ENCODE data around the gene PSMC2.
"Not testable (repeated sequence)": the region's sequence is repeated elsewhere in the genome, so short reads cannot be mapped to it uniquely, and the experiment has no call there.

Gene PSMC2

DNA sequence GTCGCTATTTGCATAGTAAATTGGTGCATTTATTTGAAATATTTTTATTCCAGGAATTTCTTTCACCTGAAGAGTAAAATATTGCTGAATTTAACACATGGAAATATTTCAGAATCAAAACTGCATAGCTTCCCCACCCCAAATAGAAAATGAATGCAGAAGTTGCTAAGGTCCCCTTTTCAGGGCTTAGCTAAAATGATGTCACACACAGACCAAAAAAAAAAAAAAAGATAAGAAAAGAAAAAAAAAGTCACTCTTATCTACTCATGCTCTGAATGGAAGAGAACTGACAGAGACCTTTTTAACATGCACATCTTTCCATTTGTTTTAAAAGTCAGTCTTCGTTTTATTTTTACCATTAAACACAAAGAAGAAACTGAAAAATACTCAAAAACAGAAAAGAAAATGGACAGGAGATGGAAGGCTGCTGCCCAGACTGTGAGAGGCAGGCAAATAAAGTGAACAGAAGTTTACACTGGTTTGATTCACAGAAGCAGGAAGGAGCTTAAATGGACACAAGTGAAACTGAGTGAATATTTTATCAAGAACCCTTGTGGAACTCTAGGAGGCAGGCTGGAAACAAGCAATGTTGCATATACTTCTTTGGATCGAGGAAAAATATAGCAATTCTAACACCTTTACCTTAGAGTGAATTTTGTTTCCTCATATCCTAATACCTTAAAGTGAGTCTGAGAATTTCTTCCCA, 32.0 kb downstream of the PSMC2 start:
- DNase-seq (ENCODE audit: low spot score) = no peak

DNA sequence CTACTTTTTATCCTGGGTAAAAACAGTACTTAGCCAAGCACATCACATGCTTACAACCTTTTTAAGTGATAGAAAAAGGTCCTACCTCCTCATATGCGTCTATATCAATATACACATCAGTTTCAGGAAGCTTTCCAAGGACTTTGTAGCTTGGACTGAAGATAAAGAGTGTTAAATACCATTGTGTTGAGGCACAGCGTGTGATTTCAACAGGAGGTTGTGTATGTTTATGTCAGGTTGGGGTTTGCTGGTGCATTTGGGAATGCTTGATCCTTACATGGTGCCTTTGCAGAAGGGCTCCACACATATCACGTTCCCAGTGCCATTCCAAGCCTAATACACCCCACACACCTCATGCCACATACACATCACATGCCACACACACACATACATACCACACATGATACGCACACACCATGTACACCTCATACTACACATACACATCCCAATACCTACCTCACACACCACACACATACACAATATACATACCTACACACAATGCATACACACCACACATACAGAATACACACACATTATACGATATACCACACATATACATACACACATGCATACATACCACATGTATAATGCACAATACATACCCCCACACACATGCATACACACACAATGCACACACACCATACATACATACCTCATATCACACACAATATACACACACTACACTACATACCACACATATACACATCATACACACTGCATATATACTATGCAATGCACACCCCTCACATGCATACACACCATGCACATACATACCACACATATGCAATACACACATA, 33.1 kb downstream of the PSMC2 start:
- no peak for DNase-seq (ENCODE audit: low spot score)

DNA sequence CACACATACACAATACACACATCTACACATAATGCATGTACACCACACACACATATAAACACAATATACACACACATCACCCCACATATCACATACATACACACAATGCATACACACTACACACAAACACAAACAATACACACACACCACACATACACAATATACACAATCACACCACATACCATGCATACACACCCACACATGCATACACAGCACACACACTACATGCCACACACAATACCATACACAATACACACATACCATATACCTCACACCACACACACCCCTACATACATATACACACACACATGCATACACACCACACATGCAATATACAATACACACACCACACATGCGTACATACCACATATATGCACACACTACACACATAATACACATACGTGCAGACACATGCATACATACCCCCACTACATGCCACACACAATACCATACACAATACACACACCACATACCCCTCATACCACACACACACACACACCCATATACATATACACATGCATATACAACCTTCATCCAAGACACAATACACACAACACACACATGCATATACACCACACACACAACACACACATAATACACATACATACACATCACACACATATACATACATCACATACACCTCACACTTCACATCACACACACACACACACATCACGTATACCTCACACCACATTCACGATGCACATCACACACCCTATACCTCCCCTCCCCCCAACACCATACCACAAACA, 34.0 kb downstream of the PSMC2 start:
- no peak for DNase-seq (ENCODE audit: low spot score)

DNA sequence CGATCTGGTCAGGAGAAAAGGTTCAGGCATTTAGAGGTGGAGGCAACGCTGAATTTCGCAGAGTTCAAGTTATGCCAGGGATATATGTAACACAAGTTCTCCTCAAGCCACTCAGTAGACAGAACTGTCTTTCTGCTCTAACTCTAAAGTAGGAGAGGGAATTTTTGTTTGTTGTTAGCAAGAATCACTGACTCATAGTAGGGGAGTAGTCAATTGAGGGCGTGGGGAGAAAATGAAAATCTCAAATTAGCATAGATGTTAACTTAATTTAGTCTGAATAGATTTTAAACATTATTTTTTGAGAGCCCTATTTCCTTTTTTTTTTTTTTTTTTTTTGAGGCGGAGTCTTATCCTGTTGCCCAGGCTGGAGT, 34.6 kb downstream of the PSMC2 start:
- DNase-seq (ENCODE audit: low spot score) = no peak

DNA sequence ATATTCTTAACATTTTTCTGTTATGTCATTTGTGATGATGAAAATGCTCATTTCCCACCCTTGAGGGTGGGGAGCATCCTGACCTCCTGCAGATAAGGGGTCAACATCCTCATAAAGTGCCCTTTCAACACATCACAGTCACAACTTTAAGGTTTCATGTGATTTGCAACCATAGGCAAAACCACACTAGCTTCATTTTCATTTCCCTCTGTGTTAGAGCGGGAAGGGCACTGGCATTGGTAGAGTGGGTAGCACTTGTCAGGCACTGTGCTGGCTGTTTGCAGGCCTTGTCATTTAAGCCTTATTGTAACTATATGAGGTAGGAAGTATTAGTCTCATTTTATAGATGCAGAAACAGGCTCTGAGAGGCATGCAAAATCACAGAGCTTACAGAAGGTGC, 39.8 kb downstream of the PSMC2 start:
- no peak for DNase-seq (ENCODE audit: low spot score)

DNA sequence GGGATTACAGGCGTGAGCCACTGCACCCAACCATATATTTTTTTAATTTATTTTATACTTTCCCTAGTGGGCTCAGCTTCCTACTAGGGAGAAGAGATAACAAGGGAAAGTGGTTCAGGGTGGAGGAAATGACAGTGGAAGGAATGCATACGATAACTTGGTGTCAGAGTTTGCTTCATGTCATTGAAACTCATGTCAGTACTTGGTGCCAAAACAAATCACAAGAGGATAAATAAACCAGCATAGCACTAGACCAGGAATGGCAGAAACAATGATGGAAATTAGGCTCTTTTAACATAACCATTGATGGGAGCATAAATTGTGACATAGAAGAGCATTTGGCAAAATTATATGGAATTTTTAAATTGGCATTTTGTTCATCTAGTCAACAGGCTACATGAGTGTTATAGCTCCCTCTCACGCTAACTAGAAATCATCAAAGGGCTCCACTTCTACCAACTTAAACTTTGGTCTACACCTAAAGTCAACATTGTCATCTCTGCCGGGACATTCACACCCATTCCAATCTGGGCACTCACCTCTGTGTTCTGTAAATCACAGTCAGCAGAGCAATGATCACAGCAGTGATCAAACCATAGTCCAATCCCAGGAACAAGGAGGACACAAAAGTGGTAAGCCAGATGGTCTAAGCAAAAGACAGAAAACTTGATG, 41.2 kb downstream of the PSMC2 start:
- DNase-seq (ENCODE audit: low spot score) = no peak

DNA sequence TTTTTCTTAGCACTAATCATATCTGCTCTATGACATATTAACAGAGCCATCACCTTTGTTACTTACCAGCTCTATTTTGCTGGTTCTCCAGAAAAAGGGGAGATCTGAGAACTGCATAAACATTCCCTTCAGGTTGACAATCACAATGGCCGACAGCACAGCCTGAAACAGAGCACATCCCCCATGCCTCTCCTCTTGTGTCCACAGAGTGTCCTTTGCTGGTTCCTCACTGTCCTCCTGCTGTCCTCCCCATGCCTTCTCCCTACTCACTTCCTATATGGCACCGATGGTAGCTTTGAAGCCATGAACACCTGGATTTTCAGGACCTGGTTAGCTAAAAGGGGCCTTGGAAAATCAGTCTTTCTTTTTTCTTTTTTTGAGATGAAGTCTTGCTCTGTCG, 41.8 kb downstream of the PSMC2 start:
- no peak for DNase-seq (ENCODE audit: low spot score)

DNA sequence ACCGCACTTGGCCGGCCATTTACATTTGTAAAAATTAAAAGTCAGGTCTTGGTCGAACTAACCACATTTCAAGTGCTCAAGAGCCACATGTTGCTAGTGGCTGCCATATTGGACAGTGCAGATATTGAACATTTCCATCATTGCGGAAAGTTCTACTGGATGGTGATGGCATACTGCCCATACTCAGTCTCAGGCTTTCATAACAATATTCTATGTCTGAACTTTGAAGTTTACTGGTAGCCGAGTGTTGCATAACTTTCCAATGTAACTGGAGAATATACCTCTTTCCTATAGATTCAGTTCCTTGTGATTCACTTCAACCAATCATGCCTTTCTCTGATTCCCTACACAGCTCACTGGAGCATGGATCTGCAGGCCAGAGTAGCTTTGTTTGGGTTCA, 43.7 kb downstream of the PSMC2 start:
- DNase-seq (ENCODE audit: low spot score) = no peak

DNA sequence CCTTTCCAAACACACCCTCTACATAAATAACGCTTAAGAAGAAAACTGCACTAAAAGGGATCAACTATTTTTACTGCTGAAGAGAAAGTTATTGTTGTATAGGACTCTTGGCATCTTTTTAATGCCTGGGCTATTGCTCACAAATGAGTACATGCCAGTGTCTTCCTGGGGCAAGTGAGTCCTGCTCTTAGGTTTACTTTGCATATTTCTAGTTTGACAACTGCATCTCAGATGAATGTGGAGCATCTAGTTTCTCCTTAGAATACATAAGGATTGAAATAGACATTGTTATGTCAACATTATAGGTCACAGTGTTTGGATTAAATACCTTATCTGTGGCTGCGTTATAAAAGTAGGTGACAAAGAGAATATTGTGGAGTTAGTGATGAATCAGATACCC, 44.5 kb downstream of the PSMC2 start:
- no peak for DNase-seq (ENCODE audit: low spot score)

DNA sequence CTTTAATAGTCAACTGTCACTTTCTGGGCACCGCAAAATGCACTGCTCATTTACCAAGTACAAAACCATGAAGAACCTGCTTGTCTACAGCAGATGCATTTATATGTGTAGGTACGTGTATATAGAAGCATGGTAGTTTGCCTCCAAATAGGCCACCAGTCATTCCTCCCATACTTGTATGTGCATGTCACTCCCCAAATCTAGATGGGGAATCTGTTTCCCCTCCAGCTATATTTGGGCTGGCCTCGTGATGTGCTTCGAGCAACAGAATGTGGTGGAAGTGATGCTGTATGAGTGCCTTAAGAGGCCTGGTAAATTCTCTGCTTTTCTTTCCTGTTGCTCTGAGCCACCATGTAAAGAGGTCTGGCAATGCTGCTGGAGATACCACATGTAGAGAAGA, 47.1 kb downstream of the PSMC2 start:
- DNase-seq (ENCODE audit: low spot score) = no peak

DNA sequence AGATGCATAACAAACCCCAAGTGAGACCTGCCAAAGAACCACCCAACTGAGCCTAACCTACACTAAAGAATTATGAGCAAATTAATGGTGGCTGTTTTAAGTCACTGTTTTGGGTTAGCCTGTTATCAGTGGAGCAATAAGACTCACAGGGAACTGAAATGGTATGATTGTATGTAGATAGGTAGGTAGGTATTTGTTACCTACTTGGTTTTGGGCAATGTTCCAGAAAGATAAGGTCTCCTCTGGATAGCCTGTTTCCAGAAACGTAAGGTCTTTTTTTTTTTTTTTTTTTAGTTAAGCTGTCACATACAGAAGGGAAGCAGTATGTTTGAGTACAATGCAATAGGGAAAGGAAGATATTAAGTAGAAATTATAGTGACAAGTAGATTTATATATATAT, 47.6 kb downstream of the PSMC2 start:
- DNase-seq (ENCODE audit: low spot score) = no peak

DNA sequence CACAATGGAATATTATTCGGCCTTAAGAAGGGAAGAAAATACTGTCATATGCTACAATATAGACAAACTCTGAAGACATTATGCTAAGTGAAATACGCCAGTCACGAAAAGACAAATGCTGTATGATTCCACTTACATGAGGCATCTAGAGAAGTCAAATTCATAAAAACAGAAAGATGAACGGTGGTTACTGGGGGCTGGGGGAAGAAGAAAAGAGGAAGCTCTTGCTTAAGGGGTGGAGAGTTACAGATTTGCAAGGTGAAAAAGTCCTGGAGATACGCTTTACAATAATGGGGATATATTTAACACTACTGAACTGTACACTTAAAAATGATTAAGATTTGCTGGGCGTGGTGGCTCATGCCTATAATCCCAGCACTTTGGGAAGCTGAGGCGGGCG, 49.0 kb downstream of the PSMC2 start:
- no peak for DNase-seq (ENCODE audit: low spot score)

DNA sequence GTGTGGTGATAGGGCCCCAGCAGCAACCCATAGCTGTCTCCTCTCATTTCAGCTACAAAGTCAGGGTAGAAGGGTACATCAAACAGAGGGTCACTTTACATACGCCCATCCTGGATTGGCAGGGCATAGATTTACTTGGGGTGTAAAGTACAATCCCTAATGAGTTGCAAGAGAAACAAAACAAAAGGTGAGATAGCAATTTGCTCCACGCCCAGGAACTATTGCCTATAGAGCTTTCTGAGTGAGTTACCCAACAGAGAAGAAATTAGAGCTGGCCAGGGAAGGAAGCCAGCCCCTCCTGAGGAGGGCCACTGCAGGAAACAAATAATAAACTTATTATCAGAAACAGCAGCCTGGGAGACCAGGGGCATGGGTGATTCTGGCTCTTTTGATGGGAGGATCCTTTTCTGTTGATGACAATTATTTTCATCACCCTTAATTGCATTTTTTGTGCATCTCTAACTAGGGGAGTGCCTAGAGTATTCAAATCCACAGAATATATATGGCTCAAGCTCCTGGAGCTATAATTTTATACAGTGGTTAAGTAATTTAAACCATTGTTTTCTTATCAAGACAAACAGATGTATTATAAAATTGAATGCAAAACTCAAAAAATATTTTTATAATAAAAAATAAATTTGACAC, 51.2 kb downstream of the PSMC2 start:
- DNase-seq (ENCODE audit: low spot score) = no peak

DNA sequence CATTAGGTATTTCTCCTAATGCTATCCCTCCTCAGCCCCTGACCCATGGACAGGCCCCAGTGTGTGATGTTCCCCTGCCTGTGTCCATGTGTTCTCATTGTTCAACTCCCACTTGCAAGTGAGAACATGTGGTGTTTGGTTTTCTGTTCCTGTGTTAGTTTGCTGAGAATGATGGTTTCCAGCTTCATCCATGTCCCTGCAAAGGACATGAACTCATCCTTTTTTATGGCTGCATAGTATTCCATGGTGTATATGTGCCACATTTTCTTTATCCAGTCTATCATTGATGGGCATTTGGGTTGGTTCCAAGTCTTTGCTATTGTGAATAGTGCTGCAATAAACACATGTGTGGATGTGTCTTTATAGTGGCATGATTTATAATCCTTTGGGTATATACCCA, 52.2 kb downstream of the PSMC2 start:
- not testable (repeated sequence) for DNase-seq (ENCODE audit: low spot score)

DNA sequence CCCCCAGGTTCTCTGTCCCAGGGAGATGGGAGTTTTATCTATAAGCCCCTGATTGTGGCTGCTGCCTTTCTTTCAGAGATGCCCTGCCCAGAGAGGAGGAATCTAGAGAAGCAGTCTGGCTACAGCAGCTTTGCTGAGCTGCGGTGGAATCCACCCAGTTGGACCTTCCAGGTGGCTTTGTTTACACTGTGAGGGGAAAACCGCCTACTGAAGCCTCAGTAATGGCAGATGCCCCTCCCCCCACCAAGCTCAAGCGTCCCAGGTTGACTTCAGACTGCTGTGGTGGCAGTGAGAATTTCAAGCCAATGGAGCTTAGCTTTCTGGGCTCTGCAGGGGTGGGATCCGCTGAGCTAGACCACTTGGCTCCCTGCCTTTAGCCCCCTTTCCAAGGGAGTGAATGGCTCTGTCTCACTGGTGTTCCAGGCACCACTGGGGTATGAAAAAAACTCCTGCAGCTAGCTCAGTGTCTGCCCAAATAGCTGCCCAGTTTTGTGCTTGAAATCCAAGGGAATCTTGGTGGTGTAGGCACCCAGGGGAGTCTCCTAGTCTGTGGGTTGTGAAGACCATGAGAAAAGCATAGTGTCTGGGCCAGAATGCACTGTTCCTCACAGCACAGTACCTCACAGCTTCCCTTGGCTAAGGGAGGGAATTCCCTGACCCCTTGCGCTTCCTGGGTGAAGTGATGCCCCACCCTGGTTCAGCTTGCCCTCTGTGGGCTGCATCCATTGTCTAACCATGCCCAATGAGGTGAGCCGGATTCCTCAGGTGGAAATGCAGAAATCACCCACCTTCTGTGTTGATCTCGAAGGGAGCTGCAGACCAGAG, 58.6 kb downstream of the PSMC2 start:
- not testable (repeated sequence) for DNase-seq (ENCODE audit: low spot score)

DNA sequence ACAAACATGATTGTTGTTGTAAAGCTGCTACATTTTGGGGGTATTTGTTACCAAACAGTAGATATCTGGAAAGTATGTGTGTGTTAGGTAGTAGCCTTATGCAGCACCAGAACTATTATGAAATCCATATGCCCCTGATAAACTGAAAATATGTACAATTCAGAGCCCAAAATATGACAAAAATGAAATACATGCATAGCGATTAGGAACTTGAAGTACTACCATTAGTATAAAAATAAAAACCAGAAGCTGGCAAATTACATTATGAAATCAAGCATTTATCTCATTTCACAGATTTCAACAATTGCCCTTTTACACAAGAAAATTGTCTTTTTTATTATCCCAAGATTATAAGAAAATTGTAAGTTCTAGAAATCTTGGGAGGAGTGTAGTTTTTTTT, 64.7 kb downstream of the PSMC2 start:
- DNase-seq (ENCODE audit: low spot score) = no peak

DNA sequence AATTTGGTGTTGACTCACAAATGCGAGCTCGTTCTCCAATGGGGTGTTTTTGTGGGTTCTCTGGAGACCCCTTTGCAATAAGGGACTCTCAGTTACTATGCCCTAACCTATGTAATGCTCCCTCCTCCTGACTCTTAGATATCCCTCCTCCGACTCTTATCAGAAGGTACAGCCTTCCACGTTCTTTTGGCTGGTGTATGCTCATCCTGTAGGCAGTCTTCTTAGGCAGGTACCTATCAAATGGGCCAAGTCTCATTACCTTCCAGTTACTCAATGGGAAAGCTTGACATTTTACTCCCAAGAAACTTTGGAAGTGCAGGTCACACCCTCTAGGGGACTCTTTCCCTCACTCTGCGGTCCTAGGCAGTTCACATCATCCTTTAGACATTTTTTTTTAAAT, 66.0 kb downstream of the PSMC2 start:
- no peak for DNase-seq (ENCODE audit: low spot score)

DNA sequence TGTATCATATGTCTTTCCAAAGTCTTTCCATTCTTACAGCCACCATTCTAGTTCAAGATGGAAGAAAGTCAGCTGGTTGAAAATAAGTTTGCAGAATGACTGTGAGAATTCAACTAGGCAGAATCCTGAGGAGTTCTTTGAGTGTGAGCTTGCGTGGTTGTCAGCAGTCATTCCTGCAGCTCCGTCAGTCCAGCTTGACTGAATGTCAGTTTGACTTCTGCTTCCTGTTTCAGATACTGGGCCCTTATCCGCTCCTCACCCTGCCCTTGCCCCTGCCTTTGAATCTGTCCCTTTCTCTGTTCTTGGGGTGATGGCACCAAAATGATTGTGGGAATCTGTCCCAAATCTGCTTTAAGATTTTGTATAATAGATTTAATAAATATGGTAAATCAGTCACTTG, 70.8 kb downstream of the PSMC2 start:
- DNase-seq (ENCODE audit: low spot score) = no peak

Measured in RKO (cell line).